ENCODE results near the gene CCR7.

The CCR7 gene

GRCh38 chr17:40529991-40530390 lies 35.3 kb downstream of the CCR7 start:
- no peak for TF ChIP-seq CTCF (IDR thresholded peaks at IDR 0.05; ENCODE audit: insufficient read depth, low read depth, low read length, missing control alignments)
- H3K4me3 ChIP-seq (ENCODE audit: low read depth, low read length), result no peak overlapping the region
- DNase-seq (ENCODE audit: low read depth), result no peak

- no peak overlapping the region for H3K4me3 ChIP-seq (ENCODE audit: low read depth, low read length)
- TF ChIP-seq CTCF (IDR thresholded peaks at IDR 0.05; ENCODE audit: insufficient read depth, low read depth, low read length, missing control alignments), result no peak
- DNase-seq (ENCODE audit: low read depth), result no peak
Observed at GRCh38 chr17:40528692-40529417, 36.4 kb downstream of the CCR7 start.

GRCh38 chr17:40526668-40527067 lies 38.6 kb downstream of the CCR7 start:
- TF ChIP-seq CTCF (IDR thresholded peaks at IDR 0.05; ENCODE audit: insufficient read depth, low read depth, low read length, missing control alignments), result no peak
- DNase-seq (ENCODE audit: low read depth), result no peak
- H3K4me3 ChIP-seq (ENCODE audit: low read depth, low read length), result no peak overlapping the region

GRCh38 chr17:40525294-40525693 lies 40.0 kb downstream of the CCR7 start:
- no peak for TF ChIP-seq CTCF (IDR thresholded peaks at IDR 0.05; ENCODE audit: insufficient read depth, low read depth, low read length, missing control alignments)
- no peak for DNase-seq (ENCODE audit: low read depth)
- no peak overlapping the region for H3K4me3 ChIP-seq (ENCODE audit: low read depth, low read length)

GRCh38 chr17:40524243-40524965 lies 40.9 kb downstream of the CCR7 start:
- no peak overlapping the region for H3K4me3 ChIP-seq (ENCODE audit: low read depth, low read length)
- DNase-seq (ENCODE audit: low read depth), result no peak

GRCh38 chr17:40522961-40523310 lies 42.3 kb downstream of the CCR7 start:
- TF ChIP-seq CTCF (IDR thresholded peaks at IDR 0.05; ENCODE audit: insufficient read depth, low read depth, low read length, missing control alignments), result no peak
- H3K4me3 ChIP-seq (ENCODE audit: low read depth, low read length), result no peak overlapping the region
- no peak for DNase-seq (ENCODE audit: low read depth)

More at GRCh38 chr17:40524243-40524965, 40.9 kb downstream of the CCR7 start:
- TF ChIP-seq CTCF (IDR thresholded peaks at IDR 0.05; ENCODE audit: insufficient read depth, low read depth, low read length, missing control alignments), result no peak

All from GM12865 (cell line).